HG03354 (cell line): ENCODE data around the gene UBR3.
"Not testable (repeated sequence)": the region's sequence is repeated elsewhere in the genome, so short reads cannot be mapped to it uniquely, and the experiment has no call there.

Source experiments
- ATAC-seq: cut with Tn5 transposase; IDR thresholded peaks from one replicate; pipeline ENCODE4 v1.9.1; 2021; ENCODE audit warnings: mild to moderate bottlenecking; ENCODE audit not compliant: unreplicated experiment, poor library complexity, severe bottlenecking

The UBR3 gene

GRCh38 chr2:169820101-169820500 lies 7.2 kb upstream of the UBR3 start:
- ATAC-seq, result not testable (repeated sequence)

- ATAC-seq, result no peak
Measured at GRCh38 chr2:169822036-169822435, 5.2 kb upstream of the UBR3 start.

- ATAC-seq, result no peak
Measured at GRCh38 chr2:169822785-169823392, 4.4 kb upstream of the UBR3 start.

- ATAC-seq, result no peak
Measured at GRCh38 chr2:169823996-169824372, 3.3 kb upstream of the UBR3 start.

GRCh38 chr2:169824373-169825333 lies 2.6 kb upstream of the UBR3 start, which contains the start of gene METTL5:
METTL5 (minus strand) TSS chr2:169824905; CDS start chr2:169824597, 308 bp downstream.
- peak; percentile 69 for ATAC-seq

- ATAC-seq, result peak; percentile 28
Measured at GRCh38 chr2:169828141-169828811, 1.0 kb downstream of the UBR3 start.

- no peak for ATAC-seq
Measured at GRCh38 chr2:169834401-169834800, 7.1 kb downstream of the UBR3 start.

GRCh38 chr2:169838743-169839489 lies 11.7 kb downstream of the UBR3 start:
- ATAC-seq, result no peak

- ATAC-seq, result no peak
Measured at GRCh38 chr2:169839954-169840746, 12.9 kb downstream of the UBR3 start.

GRCh38 chr2:169840747-169841142 lies 13.5 kb downstream of the UBR3 start:
- ATAC-seq, result no peak

GRCh38 chr2:169841625-169842024 lies 14.4 kb downstream of the UBR3 start:
- ATAC-seq, result not testable (repeated sequence)

- no peak for ATAC-seq
Measured at GRCh38 chr2:169845016-169845415, 17.8 kb downstream of the UBR3 start.

- not testable (repeated sequence) for ATAC-seq
Measured at GRCh38 chr2:169848959-169849693, 21.9 kb downstream of the UBR3 start.

GRCh38 chr2:169849710-169850109 lies 22.5 kb downstream of the UBR3 start:
- no peak for ATAC-seq

GRCh38 chr2:169853041-169853668 lies 25.9 kb downstream of the UBR3 start:
- ATAC-seq, result no peak

- not testable (repeated sequence) for ATAC-seq
Measured at GRCh38 chr2:169855281-169856258, 28.3 kb downstream of the UBR3 start.

GRCh38 chr2:169859423-169859822 lies 32.2 kb downstream of the UBR3 start:
- ATAC-seq, result no peak
